D721Med (cell line): Measurements from ENCODE around the gene APOC4.
"Not testable (repeated sequence)": the region's sequence is repeated elsewhere in the genome, so short reads cannot be mapped to it uniquely, and the experiment has no call there.

ENCODE experiments used
- DNase-seq: peaks from one replicate; pipeline ENCODE4 v3.0.0; 2011; ENCODE audit warnings: low spot score; ENCODE audit not compliant: insufficient read length
- FAIRE-seq: peaks from 2 replicates; lab custom pipeline; 2011; peaks lifted over from hg19 to GRCh38; lab: Jason Lieb, UNC
- CTCF ChIP-seq: IDR thresholded peaks from 2 replicates; pipeline ENCODE4 v1.5.1; 2012; ENCODE audit warnings: mild to moderate bottlenecking, control low read depth; ENCODE audit not compliant: insufficient read depth; ENCODE audit errors: missing control alignments

APOC4 gene

GRCh38 chr19:44969437-44969836 is 27.4 kb downstream of the APOC4 start:
- no peak for DNase-seq
- no peak for TF ChIP-seq CTCF

GRCh38 chr19:44971451-44971850 is 29.4 kb downstream of the APOC4 start:
- not testable (repeated sequence) for DNase-seq, FAIRE-seq

More at GRCh38 chr19:44969437-44969836, 27.4 kb downstream of the APOC4 start:
- no peak for FAIRE-seq

- DNase-seq (no peak), FAIRE-seq (no peak)
- TF ChIP-seq CTCF = no peak
These were observed 30.8 kb downstream of the APOC4 start for GRCh38 chr19:44972802-44973201.

- TF ChIP-seq CTCF = no peak
- DNase-seq = no peak
- FAIRE-seq = no peak
These were observed 32.1 kb downstream of the APOC4 start for GRCh38 chr19:44973982-44974735.

- no peak for TF ChIP-seq CTCF
- DNase-seq = no peak
- no peak for FAIRE-seq
These were observed 32.8 kb downstream of the APOC4 start for GRCh38 chr19:44974857-44975256.

GRCh38 chr19:44975444-44975843 is 33.4 kb downstream of the APOC4 start:
- no peak for DNase-seq
- TF ChIP-seq CTCF = no peak
- FAIRE-seq = no peak

- TF ChIP-seq CTCF = no peak
- no peak for DNase-seq
These were observed 42.0 kb downstream of the APOC4 start for GRCh38 chr19:44984005-44984404.

More at GRCh38 chr19:44984005-44984404, 42.0 kb downstream of the APOC4 start:
- FAIRE-seq = no peak
